K562 (cell line): ENCODE results near the gene NINJ1. TPM values are rescaled to one million over a fixed set of nuclear protein-coding genes. Genes with fewer than 3 reads are reported as not detected.

Source experiments
- CHD7 ChIP-seq: fragments of 200-600 bp; sonication (generic); IDR thresholded peaks from one replicate; pipeline ENCODE4 v1.6.1; 2012; ENCODE audit warnings: mild to moderate bottlenecking, low read depth, low read length, inconsistent platforms
- KLF13 ChIP-seq: fragments of 450-650 bp; IDR thresholded peaks from 2 replicates; pipeline ENCODE4 v1.6.1; 2016; ENCODE audit warnings: missing genetic modification characterization, low read depth, mild to moderate bottlenecking, missing compliant biosample characterization, moderate library complexity, borderline replicate concordance
- MBD2 ChIP-seq: sonication (generic); IDR thresholded peaks from 2 replicates; pipeline ENCODE4 v1.6.1; 2016; ENCODE audit warnings: low read depth, borderline replicate concordance
- ZBTB5 ChIP-seq: fragments of 450-650 bp; IDR thresholded peaks from 2 replicates; pipeline ENCODE4 v1.6.1; 2017; ENCODE audit warnings: antibody characterized with exemption
- polyA plus RNA-seq, 8 experiments: library from polyadenylated mRNA; depleted of rRNA in 4 of 8; stranded (reverse) in 5 of 8; unstranded in 3 of 8; fragments of >200 nt; fragmentation: Nextera tagmentation in 2 of 8; fragmentation: Illumina TruSeq in 1 of 8; extraction: Ambion mirVana in 2 of 8; extraction: Trizol in 1 of 8; gene quantifications; 2 replicates each; pipeline versions ENCODE4 v1.2.1 to v1.2.3, GENCODE V29; 2011 to 2014; ENCODE audit warnings: inconsistent platforms in 1 of 8, missing spikeins in 1 of 8
- total RNA-seq, 7 experiments: library from RNA; depleted of rRNA in 6 of 7; stranded (reverse); fragments of >200 nt in 6 of 7; fragmentation: Illumina TruSeq in 2 of 7; extraction: Trizol in 2 of 7; gene quantifications; 2 replicates each; pipeline versions ENCODE4 v1.2.1 to v1.2.3, GENCODE V29; 2011 to 2021; ENCODE audit warnings: low replicate concordance in 1 of 7
- TF ChIP-seq, protein P1 (sequence below): fragments of 250-450 bp; sonication (Bioruptor Pico); IDR thresholded peaks from 2 replicates; pipeline ENCODE4 v1.5.0; 2021
- TF ChIP-seq, protein P2 (sequence below): sonication (generic); formaldehyde crosslinking; IDR thresholded peaks from 2 replicates; pipeline ENCODE4 v1.8.0; 2023; ENCODE audit warnings: mild to moderate bottlenecking, missing genetic modification reagents

The NINJ1 gene
- total and polyA plus RNA-seq, 9 of the 15 experiments (the other 6 are each of a cell fraction or from before 2014, with no cell fraction given): 0.13 to 8.4 (median 4.9) TPM

- no peak for TF ChIP-seq CHD7
- no peak for TF ChIP-seq ZBTB5
- TF ChIP-seq, protein P1, sequence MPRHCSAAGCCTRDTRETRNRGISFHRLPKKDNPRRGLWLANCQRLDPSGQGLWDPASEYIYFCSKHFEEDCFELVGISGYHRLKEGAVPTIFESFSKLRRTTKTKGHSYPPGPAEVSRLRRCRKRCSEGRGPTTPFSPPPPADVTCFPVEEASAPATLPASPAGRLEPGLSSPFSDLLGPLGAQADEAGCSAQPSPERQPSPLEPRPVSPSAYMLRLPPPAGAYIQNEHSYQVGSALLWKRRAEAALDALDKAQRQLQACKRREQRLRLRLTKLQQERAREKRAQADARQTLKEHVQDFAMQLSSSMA (CRISPR knock-in tag): no peak
- no peak for TF ChIP-seq MBD2
- TF ChIP-seq, protein P2, sequence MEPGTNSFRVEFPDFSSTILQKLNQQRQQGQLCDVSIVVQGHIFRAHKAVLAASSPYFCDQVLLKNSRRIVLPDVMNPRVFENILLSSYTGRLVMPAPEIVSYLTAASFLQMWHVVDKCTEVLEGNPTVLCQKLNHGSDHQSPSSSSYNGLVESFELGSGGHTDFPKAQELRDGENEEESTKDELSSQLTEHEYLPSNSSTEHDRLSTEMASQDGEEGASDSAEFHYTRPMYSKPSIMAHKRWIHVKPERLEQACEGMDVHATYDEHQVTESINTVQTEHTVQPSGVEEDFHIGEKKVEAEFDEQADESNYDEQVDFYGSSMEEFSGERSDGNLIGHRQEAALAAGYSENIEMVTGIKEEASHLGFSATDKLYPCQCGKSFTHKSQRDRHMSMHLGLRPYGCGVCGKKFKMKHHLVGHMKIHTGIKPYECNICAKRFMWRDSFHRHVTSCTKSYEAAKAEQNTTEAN (CRISPR knock-in tag): no peak
- TF ChIP-seq KLF13: no peak
Measured at GRCh38 chr9:93077367-93077766, 56.7 kb downstream of the NINJ1 start (continued).
